ENCODE data around the gene TOMM40L.
A peak's percentile ranks its signal among the peaks of the same experiment; 100 is the strongest.
"Not testable (repeated sequence)": the region's sequence is repeated elsewhere in the genome, so short reads cannot be mapped to it uniquely, and the experiment has no call there.

TOMM40L gene

GRCh38 chr1:161222175-161223019, 3.5 kb upstream of the TOMM40L start:
- no peak for DNase-seq (ENCODE audit: low spot score)

GRCh38 chr1:161223805-161224694, 1.8 kb upstream of the TOMM40L start:
- DNase-seq (ENCODE audit: low spot score) = no peak

GRCh38 chr1:161224695-161225087, 1.2 kb upstream of the TOMM40L start:
- not testable (repeated sequence) for DNase-seq (ENCODE audit: low spot score)

GRCh38 chr1:161225178-161225533, 704 bp upstream of the TOMM40L start:
- DNase-seq (ENCODE audit: low spot score) = no peak

GRCh38 chr1:161226320-161226711, 456 bp downstream of the TOMM40L start:
- DNase-seq (ENCODE audit: low spot score) = no peak

GRCh38 chr1:161226759-161227158, 899 bp downstream of the TOMM40L start:
- DNase-seq (ENCODE audit: low spot score) = no peak

GRCh38 chr1:161227196-161227871, 1.5 kb downstream of the TOMM40L start:
- peak; percentile 89 for DNase-seq (ENCODE audit: low spot score)

- DNase-seq (ENCODE audit: low spot score) = no peak
These were observed 2.2 kb downstream of the TOMM40L start for GRCh38 chr1:161228032-161228431.

GRCh38 chr1:161229896-161230295, 4.0 kb downstream of the TOMM40L start:
- DNase-seq (ENCODE audit: low spot score) = no peak

GRCh38 chr1:161230762-161231161, 4.9 kb downstream of the TOMM40L start:
- DNase-seq (ENCODE audit: low spot score) = no peak

GRCh38 chr1:161233102-161233501, 7.2 kb downstream of the TOMM40L start:
- no peak for DNase-seq (ENCODE audit: low spot score)

GRCh38 chr1:161235957-161236775, 10.3 kb downstream of the TOMM40L start:
- no peak for DNase-seq (ENCODE audit: low spot score)

GRCh38 chr1:161238039-161238473, 12.2 kb downstream of the TOMM40L start, which contains the start of gene NR1I3:
NR1I3 (minus strand) TSS chr1:161238203; CDS start chr1:161236565, 1,638 bp downstream.
- no peak for DNase-seq (ENCODE audit: low spot score)

- no peak for DNase-seq (ENCODE audit: low spot score)
These were observed 15.8 kb downstream of the TOMM40L start for GRCh38 chr1:161241682-161242081.

- no peak for DNase-seq (ENCODE audit: low spot score)
These were observed 16.5 kb downstream of the TOMM40L start for GRCh38 chr1:161242313-161242712.

GRCh38 chr1:161244888-161245287, 19.0 kb downstream of the TOMM40L start:
- DNase-seq (ENCODE audit: low spot score) = no peak

GRCh38 chr1:161250100-161250499, 24.2 kb downstream of the TOMM40L start:
- DNase-seq (ENCODE audit: low spot score) = not testable (repeated sequence)

- no peak for DNase-seq (ENCODE audit: low spot score)
These were observed 25.0 kb downstream of the TOMM40L start for GRCh38 chr1:161250829-161251228.

GRCh38 chr1:161251579-161251978, 25.7 kb downstream of the TOMM40L start:
- DNase-seq (ENCODE audit: low spot score) = no peak

GRCh38 chr1:161255302-161255701, 29.4 kb downstream of the TOMM40L start:
- not testable (repeated sequence) for DNase-seq (ENCODE audit: low spot score)

- DNase-seq (ENCODE audit: low spot score) = not testable (repeated sequence)
These were observed 30.2 kb downstream of the TOMM40L start for GRCh38 chr1:161255955-161256520.

All from activated CD4-positive, alpha-beta T cell treated with anti-CD3 and anti-CD28 coated beads, Interleukin-2, Interleukin-4, amounts not matched to agents 100 ng/mL and 50 ng/mL, durations not matched to agents 16 hours and 8 hours (primary cell).